Neuronal stem cell (in vitro differentiated cells): ENCODE data around the gene YJU2.

Source experiments
- DNase-seq: peaks from one replicate; pipeline ENCODE4 v3.0.0-alpha.2; 2013; ENCODE audit warnings: low spot score
- H2AFZ ChIP-seq: one replicate; pipeline ENCODE4 v1.6.1; 2013; ENCODE audit warnings: mild to moderate bottlenecking, low read length, inconsistent platforms
- H2AK5ac ChIP-seq: 2 replicates; pipeline ENCODE4 v1.6.1; 2013; ENCODE audit warnings: low read depth, mild to moderate bottlenecking, inconsistent platforms, low read length, moderate library complexity, mixed read lengths
- H2BK120ac ChIP-seq: 2 replicates; pipeline ENCODE4 v1.6.1; 2013; ENCODE audit warnings: low read depth, mild to moderate bottlenecking, inconsistent platforms, low read length, moderate library complexity, mixed read lengths
- H2BK12ac ChIP-seq: one replicate; pipeline ENCODE4 v1.6.1; 2013; ENCODE audit warnings: low read length, inconsistent platforms
- H2BK15ac ChIP-seq: 2 replicates; pipeline ENCODE4 v1.6.1; 2013; ENCODE audit warnings: mild to moderate bottlenecking, low read length, inconsistent platforms, mixed read lengths
- H2BK5ac ChIP-seq: one replicate; pipeline ENCODE4 v1.6.1; 2013; ENCODE audit warnings: inconsistent platforms, mild to moderate bottlenecking, low read length, moderate library complexity
- H3K14ac ChIP-seq: one replicate; pipeline ENCODE4 v1.6.1; 2013; ENCODE audit warnings: low read length, inconsistent platforms
- H3K18ac ChIP-seq: 2 replicates; pipeline ENCODE4 v1.6.1; 2013; ENCODE audit warnings: low read length, inconsistent platforms
- H3K23ac ChIP-seq: 2 replicates; pipeline ENCODE4 v1.6.1; 2013; ENCODE audit warnings: low read depth, mild to moderate bottlenecking, mixed read lengths, low read length, inconsistent platforms; ENCODE audit not compliant: poor library complexity
- H3K27ac ChIP-seq: replicated peaks from 3 replicates; pipeline ENCODE4 v1.5.1; 2013; ENCODE audit warnings: low read length, inconsistent platforms
- H3K27me3 ChIP-seq, 3 experiments: 2 replicates each; pipeline ENCODE4 v1.6.1; 2013; ENCODE audit warnings: low read length in 3 of 3, mild to moderate bottlenecking in 2 of 3, inconsistent platforms in 1 of 3, low read depth in 1 of 3, mixed read lengths in 1 of 3, moderate library complexity in 1 of 3; ENCODE audit not compliant: control insufficient read depth in 3 of 3, insufficient read depth in 3 of 3
- H3K36me3 ChIP-seq, 2 donors: replicated peaks in 1 of 2; 2 replicates each; pipeline ENCODE4 v1.6.1; 2013; ENCODE audit warnings: low read length in 2 of 2; ENCODE audit not compliant: control insufficient read depth in 2 of 2, insufficient read depth in 2 of 2
- H3K4ac ChIP-seq: 2 replicates; pipeline ENCODE4 v1.6.1; 2013; ENCODE audit warnings: inconsistent platforms, mild to moderate bottlenecking, low read length, moderate library complexity
- H3K4me1 ChIP-seq, 2 donors: 1 replicate in 1 of 2; 2 replicates in 1 of 2; pipeline ENCODE4 v1.6.1; 2013; ENCODE audit warnings: low read length in 2 of 2, low read depth in 1 of 2; ENCODE audit not compliant: control insufficient read depth in 2 of 2, insufficient read depth in 1 of 2
- H3K4me2 ChIP-seq: one replicate; pipeline ENCODE4 v1.6.1; 2013; ENCODE audit warnings: mild to moderate bottlenecking, low read length, inconsistent platforms; ENCODE audit not compliant: insufficient read depth, poor library complexity, severe bottlenecking
- H3K4me3 ChIP-seq, 2 donors: 2 replicates each; pipeline ENCODE4 v1.5.1; 2013; ENCODE audit warnings: low read length in 2 of 2, mild to moderate bottlenecking in 2 of 2, inconsistent platforms in 1 of 2, moderate library complexity in 1 of 2
- H3K79me1 ChIP-seq: one replicate; pipeline ENCODE4 v1.6.1; 2013; ENCODE audit warnings: low read depth, mild to moderate bottlenecking, inconsistent platforms, low read length, moderate library complexity
- H3K9ac ChIP-seq: one replicate; pipeline ENCODE4 v1.6.1; 2013; ENCODE audit warnings: mild to moderate bottlenecking, low read depth, low read length, inconsistent platforms; ENCODE audit not compliant: poor library complexity
- H3K9me3 ChIP-seq, 2 donors: replicated peaks in 1 of 2; 2 replicates each; pipeline versions ENCODE3 to v1.6.1; 2013; ENCODE audit warnings: low read length in 2 of 2, mild to moderate bottlenecking in 2 of 2, inconsistent platforms in 1 of 2, low read depth in 1 of 2, mixed read lengths in 1 of 2, moderate library complexity in 1 of 2; ENCODE audit not compliant: control insufficient read depth in 2 of 2, insufficient read depth in 1 of 2
- H4K8ac ChIP-seq: one replicate; pipeline ENCODE4 v1.6.1; 2013; ENCODE audit warnings: low read depth, mild to moderate bottlenecking, inconsistent platforms, low read length, moderate library complexity
- H4K91ac ChIP-seq: one replicate; pipeline ENCODE4 v1.6.1; 2013; ENCODE audit warnings: low read length, low read depth, mild to moderate bottlenecking, inconsistent platforms; ENCODE audit not compliant: poor library complexity
- WGBS, 2 donors: extraction: QIAGEN DNeasy Blood & Tissue Kit; methylation state at CpG; one replicate each; pipeline ENCODE4 v1.1.7; 2013; ENCODE audit warnings: missing lambda C conversion rate in 2 of 2, mixed read lengths in 1 of 2; ENCODE audit not compliant: insufficient read length in 2 of 2, insufficient replicate concordance in 1 of 2; ENCODE audit errors: extremely low coverage in 2 of 2; 5-methylcytosine and 5-hydroxymethylcytosine counted together

Gene YJU2

DNA sequence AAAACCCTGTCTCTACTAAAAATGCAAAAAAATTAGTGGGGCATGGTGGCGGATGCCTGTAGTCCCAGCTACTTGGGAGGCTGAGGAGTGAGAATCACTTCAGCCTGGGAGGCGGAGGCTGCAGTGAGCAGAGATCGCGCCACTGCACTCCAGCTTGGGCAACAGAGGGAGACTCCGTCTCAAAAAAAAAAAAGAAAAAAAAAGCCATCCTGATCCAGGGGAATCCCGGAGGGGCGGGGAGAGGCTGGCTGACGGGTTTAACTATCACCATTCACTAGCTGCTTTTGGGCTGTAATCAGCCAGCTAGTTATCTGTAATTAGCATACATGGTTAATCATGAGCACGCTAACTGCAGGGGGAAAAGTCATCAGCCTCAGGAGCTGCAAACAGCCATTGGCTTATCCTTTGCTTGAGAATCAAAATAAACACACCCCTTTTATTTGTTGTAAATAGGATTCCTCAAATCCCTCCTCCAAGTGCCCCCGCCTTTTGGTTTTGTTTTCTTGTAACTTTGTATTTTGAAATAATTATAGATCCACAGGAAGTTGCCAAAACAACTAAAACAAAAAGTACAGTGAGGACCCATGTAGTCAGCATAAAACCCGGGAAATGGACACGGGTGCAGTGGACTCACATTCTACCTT, 67.1 kb downstream of the YJU2 start:
- WGBS, 2 donors: no CpG with 5 or more reads among the region's 12 CpGs
- no peak overlapping the region for H3K9ac ChIP-seq

DNA sequence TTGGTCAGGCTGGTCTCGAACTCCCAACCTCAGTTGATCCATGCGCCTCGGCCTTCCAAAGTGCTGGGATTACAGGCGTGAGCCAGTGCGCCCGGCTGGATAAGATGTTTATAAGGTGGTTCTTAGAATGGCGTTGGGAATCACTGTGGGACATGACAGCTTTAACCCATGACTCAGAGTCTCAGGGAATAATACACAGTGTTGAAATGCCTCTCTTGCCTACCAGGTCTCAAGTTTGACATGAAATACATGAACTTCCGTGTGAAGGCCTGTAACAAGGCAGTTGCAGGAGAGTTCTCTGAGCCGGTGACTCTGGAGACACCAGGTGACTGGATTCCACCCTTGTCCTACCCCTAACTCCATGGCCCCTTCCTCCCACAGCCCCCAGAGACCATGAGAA, 70.1 kb downstream of the YJU2 start:
- no peak for DNase-seq
- H2AK5ac ChIP-seq: no peak overlapping the region
- H3K9ac ChIP-seq: no peak overlapping the region
- no peaks in the 10 kb centered on the region for H3K4me1 ChIP-seq
- no peak overlapping the region for H4K91ac ChIP-seq
- no CpG with 5 or more reads among the region's 9 CpGs for whole genome bisulfite sequencing, 2 donors
- no peak overlapping the region for H2AFZ ChIP-seq
- H2BK5ac ChIP-seq: no peak overlapping the region
- no peak overlapping the region for H3K4ac ChIP-seq
- H3K27ac ChIP-seq: no peak overlapping the region
- no peak overlapping the region for H4K8ac ChIP-seq
- H3K4me3 ChIP-seq: no peak overlapping the region
- H3K79me1 ChIP-seq: no peaks in the 10 kb centered on the region
- H2BK120ac ChIP-seq: no peak overlapping the region
- no peak overlapping the region for H2BK15ac ChIP-seq
- H3K14ac ChIP-seq: no peak overlapping the region
- H2BK12ac ChIP-seq: no peak overlapping the region
- H3K4me2 ChIP-seq: no peak overlapping the region
- no peaks in the 10 kb centered on the region for H3K27me3 ChIP-seq
- H3K9me3 ChIP-seq: peaks cover 6 to 10% of the 10 kb centered on the region in 2 donors
- H3K36me3 ChIP-seq: peaks cover 27 to 42% of the 10 kb centered on the region in 2 donors
- no peak overlapping the region for H3K23ac ChIP-seq
- no peak overlapping the region for H3K18ac ChIP-seq

More for the DNA sequence above, 67.1 kb downstream of the YJU2 start:
- no peak overlapping the region for H2AK5ac ChIP-seq
- no peak overlapping the region for H2BK120ac ChIP-seq
- H3K27me3 ChIP-seq: no peaks in the 10 kb centered on the region
- no peak overlapping the region for H4K8ac ChIP-seq
- no peak for DNase-seq
- no peak overlapping the region for H2AFZ ChIP-seq
- H4K91ac ChIP-seq: no peak overlapping the region
- H3K4me3 ChIP-seq: no peak overlapping the region
- no peak overlapping the region for H3K4me2 ChIP-seq
- H3K79me1 ChIP-seq: peaks cover 2% of the 10 kb centered on the region
- H3K9me3 ChIP-seq: peaks cover 4 to 5% of the 10 kb centered on the region in 2 donors
- no peak overlapping the region for H2BK5ac ChIP-seq
- no peak overlapping the region for H2BK12ac ChIP-seq
- H3K4me1 ChIP-seq: no peaks in the 10 kb centered on the region
- H3K36me3 ChIP-seq: peaks cover 35 to 64% of the 10 kb centered on the region in 2 donors
- H3K23ac ChIP-seq: no peak overlapping the region
- H2BK15ac ChIP-seq: no peak overlapping the region
- H3K18ac ChIP-seq: no peak overlapping the region
- no peak overlapping the region for H3K4ac ChIP-seq
- no peak overlapping the region for H3K27ac ChIP-seq
- H3K14ac ChIP-seq: no peak overlapping the region

- no peak overlapping the region for H4K91ac ChIP-seq
- no peak overlapping the region for H2BK5ac ChIP-seq
- H4K8ac ChIP-seq: peak overlapping the region; percentile 3
- no peak overlapping the region for H3K9ac ChIP-seq
- WGBS, 2 donors: no CpG with 5 or more reads among the region's 7 CpGs
- no peak overlapping the region for H2BK12ac ChIP-seq
- H2AK5ac ChIP-seq: no peak overlapping the region
- no peaks in the 10 kb centered on the region for H3K4me1 ChIP-seq
- peak overlapping the region; percentile 31 for H3K23ac ChIP-seq
- no peak overlapping the region for H3K4me3 ChIP-seq
- H3K36me3 ChIP-seq: peaks cover 22 to 42% of the 10 kb centered on the region in 2 donors
- no peak overlapping the region for H3K4ac ChIP-seq
- H3K9me3 ChIP-seq: peaks cover 6 to 10% of the 10 kb centered on the region in 2 donors
- no peak overlapping the region for H2AFZ ChIP-seq
- no peak for DNase-seq
- H3K18ac ChIP-seq: no peak overlapping the region
- no peak overlapping the region for H3K4me2 ChIP-seq
- H3K27me3 ChIP-seq: no peaks in the 10 kb centered on the region
- H2BK15ac ChIP-seq: no peak overlapping the region
- no peak overlapping the region for H3K27ac ChIP-seq
- H2BK120ac ChIP-seq: no peak overlapping the region
- no peak overlapping the region for H3K14ac ChIP-seq
- no peaks in the 10 kb centered on the region for H3K79me1 ChIP-seq
Observed at GRCh38 chr19:4318460-4318859, 71.6 kb downstream of the YJU2 start.
